ENCODE data around the gene RBM39.

The RBM39 gene

DNA sequence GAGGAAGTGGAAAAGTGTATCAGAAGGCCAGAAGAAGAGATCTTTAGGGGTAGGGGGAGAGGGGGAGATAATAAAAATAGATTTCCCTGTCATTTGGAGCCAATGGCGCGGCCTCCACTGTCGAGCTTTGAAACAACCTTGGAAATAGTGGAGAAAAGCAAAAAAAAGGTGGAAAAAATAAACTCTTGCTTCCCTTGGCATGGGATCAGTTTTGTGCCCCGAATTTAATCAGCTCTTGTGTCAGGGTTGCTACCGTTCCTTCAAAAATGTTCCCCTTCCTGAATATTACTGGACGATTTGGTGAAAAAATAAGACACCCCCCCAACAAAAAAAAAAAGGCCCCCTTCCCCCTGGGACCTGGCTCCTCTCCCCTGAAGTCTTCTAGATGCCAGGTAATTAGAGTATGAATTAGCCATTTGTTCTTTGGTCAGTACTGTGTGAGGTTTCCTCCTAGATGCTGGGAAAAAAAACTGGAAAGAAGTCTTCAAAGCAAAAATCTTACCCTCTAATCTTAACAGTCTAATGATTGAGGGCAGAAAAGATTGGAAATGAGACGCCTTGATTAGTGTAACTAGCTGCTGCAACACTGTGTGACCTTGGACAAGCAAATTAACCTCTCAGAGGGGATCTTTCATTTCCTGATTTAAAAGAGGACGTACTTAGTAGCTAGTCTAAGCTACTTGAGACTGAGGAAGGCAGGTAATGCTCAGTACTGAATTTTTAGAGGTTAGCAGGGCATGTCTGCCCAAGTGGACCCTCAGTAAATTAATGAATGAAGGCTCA is 872 bp upstream of the RBM39 start:
- H3K27ac ChIP-seq: peak overlapping the region; percentile 94
- TF ChIP-seq, protein P1, sequence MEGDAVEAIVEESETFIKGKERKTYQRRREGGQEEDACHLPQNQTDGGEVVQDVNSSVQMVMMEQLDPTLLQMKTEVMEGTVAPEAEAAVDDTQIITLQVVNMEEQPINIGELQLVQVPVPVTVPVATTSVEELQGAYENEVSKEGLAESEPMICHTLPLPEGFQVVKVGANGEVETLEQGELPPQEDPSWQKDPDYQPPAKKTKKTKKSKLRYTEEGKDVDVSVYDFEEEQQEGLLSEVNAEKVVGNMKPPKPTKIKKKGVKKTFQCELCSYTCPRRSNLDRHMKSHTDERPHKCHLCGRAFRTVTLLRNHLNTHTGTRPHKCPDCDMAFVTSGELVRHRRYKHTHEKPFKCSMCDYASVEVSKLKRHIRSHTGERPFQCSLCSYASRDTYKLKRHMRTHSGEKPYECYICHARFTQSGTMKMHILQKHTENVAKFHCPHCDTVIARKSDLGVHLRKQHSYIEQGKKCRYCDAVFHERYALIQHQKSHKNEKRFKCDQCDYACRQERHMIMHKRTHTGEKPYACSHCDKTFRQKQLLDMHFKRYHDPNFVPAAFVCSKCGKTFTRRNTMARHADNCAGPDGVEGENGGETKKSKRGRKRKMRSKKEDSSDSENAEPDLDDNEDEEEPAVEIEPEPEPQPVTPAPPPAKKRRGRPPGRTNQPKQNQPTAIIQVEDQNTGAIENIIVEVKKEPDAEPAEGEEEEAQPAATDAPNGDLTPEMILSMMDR (IDR thresholded peaks at IDR 0.05): peak; percentile 1; the same call in 1 of the 2 replicates
- TF ChIP-seq ZFX (IDR thresholded peaks at IDR 0.05; ENCODE audit: borderline replicate concordance): no peak

DNA sequence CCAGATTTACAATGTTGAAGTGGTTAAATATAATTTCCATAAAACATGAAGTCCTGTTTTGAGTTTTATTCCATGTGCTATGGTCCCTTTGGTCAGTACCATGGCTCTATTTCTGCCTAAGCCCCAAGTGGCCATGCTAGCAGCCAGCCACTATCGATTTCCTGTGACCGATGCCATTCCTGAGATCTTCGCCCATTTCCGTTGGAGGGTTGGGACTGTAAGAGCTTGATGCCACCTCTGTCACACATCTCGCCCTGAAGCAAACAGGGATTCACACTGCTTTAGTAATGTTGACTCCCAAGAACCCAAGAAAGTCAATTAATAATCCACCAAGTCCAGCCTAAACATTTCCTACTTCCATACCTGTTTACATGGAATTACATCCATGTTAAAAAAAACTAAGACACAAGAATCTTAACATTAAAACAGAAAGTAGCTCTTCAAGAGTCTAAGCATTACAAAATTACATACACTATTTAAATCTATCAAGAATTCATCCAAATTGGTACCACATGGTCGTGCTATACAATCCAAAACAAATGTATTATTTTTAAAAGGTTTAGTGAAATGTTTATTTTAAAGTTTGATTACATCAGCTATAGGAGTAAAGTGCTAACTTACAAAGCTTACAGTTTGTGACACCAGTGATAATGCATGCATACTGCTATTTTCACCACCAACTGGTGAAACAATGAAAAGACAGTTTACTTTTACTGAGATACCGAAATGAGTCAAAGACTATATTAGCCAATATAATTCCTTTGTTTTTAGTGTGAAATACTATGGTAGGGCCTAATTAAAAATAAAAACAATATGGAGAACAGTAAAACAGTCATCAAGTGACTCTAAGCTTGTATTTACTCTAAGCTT is 2.5 kb downstream of the RBM39 start:
- no peak overlapping the region for H3K27ac ChIP-seq

DNA sequence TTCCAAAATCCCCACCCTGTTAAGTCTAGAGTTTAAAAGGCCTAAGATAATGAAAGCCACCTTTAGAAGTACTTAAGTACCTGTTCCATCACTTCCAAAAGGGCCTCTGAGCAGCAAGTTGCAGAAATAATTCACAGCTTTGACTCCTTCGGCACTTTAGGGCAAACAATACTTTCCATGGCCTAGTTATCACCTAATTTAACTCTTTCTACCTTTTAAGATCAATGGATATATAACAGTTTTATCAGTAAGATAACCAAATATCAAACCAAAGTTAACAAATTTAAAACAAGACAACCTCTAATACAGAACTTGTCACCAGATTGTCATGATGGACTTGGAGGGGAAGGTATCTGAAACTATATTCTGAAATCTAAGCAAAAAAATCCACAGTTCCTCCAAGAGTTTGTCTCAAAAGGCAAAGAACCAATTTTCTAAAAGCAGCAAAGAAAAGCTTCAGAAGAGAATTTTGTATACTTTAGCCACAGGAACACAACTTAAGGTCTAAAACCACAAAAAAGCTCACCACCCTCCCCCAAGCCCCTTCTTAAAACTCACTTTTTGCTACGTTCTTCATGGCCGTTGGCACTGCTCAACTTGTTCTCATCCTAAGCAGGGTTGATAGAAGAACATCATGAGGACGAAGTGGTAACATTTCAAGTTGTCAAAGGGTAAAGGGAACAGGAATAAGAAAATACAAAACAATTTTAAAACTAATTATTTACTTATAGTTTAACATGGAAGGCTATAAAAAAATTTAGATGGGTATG is 3.5 kb downstream of the RBM39 start:
- TF ChIP-seq ZFX (IDR thresholded peaks at IDR 0.05; ENCODE audit: borderline replicate concordance): no peak
- TF ChIP-seq, protein P1 (IDR thresholded peaks at IDR 0.05): no peak
- H3K27ac ChIP-seq: no peak overlapping the region

More for the DNA sequence above, 2.5 kb downstream of the RBM39 start:
- no peak for TF ChIP-seq ZFX (IDR thresholded peaks at IDR 0.05; ENCODE audit: borderline replicate concordance)
- TF ChIP-seq, protein P1 (IDR thresholded peaks at IDR 0.05): no peak; the same call in 1 of the 2 replicates

DNA sequence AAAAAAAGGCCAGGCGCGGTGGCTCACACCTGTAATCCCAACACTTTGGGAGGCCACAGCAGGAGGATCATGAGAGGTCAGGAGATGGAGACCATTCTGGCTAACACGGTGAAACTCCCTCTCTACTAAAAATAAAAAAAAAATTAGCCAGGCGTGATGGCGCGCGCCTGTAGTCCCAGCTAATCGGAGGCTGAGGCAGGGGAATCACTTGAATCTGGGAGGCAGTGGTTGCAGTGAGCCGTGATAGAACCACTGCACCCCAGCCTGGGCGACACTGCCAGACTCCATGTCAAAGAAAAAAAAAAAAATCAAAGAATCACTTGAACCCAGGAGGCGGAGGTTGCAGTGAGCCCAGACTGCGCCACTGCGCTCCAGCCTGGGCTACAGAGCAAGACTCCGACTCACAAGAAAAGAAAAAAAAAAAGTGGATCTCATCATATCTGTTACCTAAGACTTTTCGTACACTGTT is 4.2 kb downstream of the RBM39 start:
- TF ChIP-seq, protein P1 (IDR thresholded peaks at IDR 0.05): no peak
- TF ChIP-seq ZFX (IDR thresholded peaks at IDR 0.05; ENCODE audit: borderline replicate concordance): no peak
- H3K27ac ChIP-seq: no peak overlapping the region

DNA sequence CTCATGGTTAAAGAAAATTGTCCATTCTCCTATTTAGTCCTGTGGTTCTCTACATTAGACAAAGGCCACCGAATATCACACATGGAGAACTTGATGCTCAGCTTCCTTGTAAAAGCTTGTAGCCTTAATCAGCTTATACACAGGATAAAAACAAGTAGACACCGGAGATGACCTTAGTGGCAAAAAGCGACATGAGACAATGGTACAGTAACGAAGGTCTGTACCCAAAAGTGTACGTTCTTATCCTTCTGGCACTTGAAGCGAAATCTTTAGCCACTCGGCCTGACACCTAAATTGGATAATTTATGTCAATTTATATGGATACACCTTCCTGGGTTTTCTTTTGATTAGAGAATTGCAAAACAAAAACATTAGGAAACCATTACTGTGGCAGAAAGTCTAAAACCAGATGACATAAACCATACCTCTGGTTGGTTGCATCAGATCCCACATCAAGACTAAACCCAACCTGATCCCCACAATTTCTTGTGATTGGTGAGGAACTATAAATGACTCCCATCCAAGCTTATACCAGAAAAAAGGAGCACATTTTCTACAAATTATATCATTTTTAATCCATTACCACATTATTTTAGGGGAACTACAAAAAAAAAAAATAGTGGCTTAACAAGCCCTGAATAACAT is 6.1 kb downstream of the RBM39 start:
- no peak overlapping the region for H3K27ac ChIP-seq
- TF ChIP-seq, protein P1 (IDR thresholded peaks at IDR 0.05): no peak
- no peak for TF ChIP-seq ZFX (IDR thresholded peaks at IDR 0.05; ENCODE audit: borderline replicate concordance)

DNA sequence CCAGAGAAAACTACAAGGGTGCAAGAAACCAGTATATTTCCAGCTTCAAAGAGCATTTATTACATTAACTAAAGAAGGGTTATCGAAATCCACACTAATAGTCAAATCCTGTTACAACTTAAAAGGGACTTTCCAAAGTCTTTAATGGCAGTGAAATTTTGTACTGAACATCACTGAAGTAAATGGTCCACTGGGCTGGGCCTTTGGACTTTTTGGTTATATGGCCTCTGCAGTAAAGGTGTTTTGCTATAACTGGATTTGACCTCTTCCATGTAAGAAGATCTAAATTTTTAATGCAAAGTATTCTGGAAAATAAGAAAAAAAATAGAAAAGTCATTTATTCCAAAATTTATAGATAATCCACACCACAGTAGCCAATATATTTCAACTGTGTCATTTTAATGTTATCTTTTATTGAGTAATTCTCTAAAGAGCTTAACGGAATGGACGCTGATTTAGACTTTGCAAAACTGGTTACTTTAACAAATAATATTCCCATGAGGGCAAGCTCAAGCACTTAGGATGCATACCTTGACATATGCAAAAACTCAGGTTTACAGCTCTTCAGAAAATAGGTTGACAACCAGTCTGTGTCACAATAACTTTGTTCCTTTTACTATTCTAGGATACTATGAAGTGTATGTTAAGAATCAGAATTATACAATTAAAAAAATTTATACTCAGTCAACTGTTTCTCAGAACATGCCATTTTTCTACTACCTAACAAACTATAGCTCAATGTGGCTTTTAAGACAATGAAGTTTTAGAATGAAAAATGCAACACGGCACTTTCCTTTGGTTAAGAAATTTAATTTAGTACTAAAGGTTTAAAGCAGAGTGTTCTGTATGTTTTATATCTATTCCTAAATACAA is 7.0 kb downstream of the RBM39 start:
- no peak overlapping the region for H3K27ac ChIP-seq
- no peak for TF ChIP-seq ZFX (IDR thresholded peaks at IDR 0.05; ENCODE audit: borderline replicate concordance)
- TF ChIP-seq, protein P1 (IDR thresholded peaks at IDR 0.05): no peak
